HEK293 (cell line): ENCODE data around the gene CDC14C.

ENCODE experiments used
- ZFP3 ChIP-seq: fragments of 450-650 bp; formaldehyde crosslinking; IDR thresholded peaks from 2 replicates; pipeline ENCODE4 v1.5.1; 2016; ENCODE audit warnings: low read depth, missing biosample characterization, missing genetic modification characterization
- ZNF132 ChIP-seq: fragments of 450-650 bp; formaldehyde crosslinking; IDR thresholded peaks from 2 replicates; pipeline ENCODE4 v1.5.1; 2017; ENCODE audit warnings: missing biosample characterization, missing genetic modification characterization, borderline replicate concordance
- ZNF302 ChIP-seq: fragments of 450-650 bp; formaldehyde crosslinking; IDR thresholded peaks from 2 replicates; pipeline ENCODE4 v1.5.1; 2016; ENCODE audit warnings: missing biosample characterization, missing genetic modification characterization, low read depth
- ZNF561 ChIP-seq: fragments of 450-650 bp; IDR thresholded peaks from 2 replicates; pipeline ENCODE4 v1.5.1; 2018; ENCODE audit warnings: missing biosample characterization, missing genetic modification characterization, borderline replicate concordance
- TF ChIP-seq, protein P1 (sequence below): fragments of 450-650 bp; formaldehyde crosslinking; IDR thresholded peaks from 2 replicates; pipeline ENCODE4 v1.5.1; 2016; ENCODE audit warnings: missing biosample characterization, missing genetic modification characterization
- TF ChIP-seq, protein P2 (sequence below): fragments of 450-650 bp; formaldehyde crosslinking; IDR thresholded peaks from 2 replicates; pipeline ENCODE4 v1.5.1; 2016; ENCODE audit warnings: missing biosample characterization, missing genetic modification characterization, low read depth

DNA sequence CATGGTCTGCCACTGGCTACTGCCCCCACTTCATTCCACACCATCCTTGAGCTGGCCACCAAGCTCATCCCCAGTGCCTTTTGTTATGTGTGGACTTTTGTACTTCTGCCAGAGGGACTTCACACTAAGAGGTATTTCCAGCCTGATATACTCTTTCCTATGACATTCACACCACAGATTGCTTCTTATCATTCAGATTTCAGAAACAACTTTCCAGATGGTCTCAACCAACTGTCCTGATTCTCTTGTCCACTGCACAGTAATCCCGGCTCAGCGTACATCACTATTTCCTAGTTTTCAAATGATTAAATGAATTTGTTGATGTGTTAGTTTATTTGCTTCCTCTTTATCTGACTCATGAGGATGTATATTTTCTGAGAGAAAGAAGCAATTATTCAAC, 7.1 kb downstream of the CDC14C start:
- TF ChIP-seq, protein P1, sequence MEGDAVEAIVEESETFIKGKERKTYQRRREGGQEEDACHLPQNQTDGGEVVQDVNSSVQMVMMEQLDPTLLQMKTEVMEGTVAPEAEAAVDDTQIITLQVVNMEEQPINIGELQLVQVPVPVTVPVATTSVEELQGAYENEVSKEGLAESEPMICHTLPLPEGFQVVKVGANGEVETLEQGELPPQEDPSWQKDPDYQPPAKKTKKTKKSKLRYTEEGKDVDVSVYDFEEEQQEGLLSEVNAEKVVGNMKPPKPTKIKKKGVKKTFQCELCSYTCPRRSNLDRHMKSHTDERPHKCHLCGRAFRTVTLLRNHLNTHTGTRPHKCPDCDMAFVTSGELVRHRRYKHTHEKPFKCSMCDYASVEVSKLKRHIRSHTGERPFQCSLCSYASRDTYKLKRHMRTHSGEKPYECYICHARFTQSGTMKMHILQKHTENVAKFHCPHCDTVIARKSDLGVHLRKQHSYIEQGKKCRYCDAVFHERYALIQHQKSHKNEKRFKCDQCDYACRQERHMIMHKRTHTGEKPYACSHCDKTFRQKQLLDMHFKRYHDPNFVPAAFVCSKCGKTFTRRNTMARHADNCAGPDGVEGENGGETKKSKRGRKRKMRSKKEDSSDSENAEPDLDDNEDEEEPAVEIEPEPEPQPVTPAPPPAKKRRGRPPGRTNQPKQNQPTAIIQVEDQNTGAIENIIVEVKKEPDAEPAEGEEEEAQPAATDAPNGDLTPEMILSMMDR = no peak
- TF ChIP-seq, protein P2, sequence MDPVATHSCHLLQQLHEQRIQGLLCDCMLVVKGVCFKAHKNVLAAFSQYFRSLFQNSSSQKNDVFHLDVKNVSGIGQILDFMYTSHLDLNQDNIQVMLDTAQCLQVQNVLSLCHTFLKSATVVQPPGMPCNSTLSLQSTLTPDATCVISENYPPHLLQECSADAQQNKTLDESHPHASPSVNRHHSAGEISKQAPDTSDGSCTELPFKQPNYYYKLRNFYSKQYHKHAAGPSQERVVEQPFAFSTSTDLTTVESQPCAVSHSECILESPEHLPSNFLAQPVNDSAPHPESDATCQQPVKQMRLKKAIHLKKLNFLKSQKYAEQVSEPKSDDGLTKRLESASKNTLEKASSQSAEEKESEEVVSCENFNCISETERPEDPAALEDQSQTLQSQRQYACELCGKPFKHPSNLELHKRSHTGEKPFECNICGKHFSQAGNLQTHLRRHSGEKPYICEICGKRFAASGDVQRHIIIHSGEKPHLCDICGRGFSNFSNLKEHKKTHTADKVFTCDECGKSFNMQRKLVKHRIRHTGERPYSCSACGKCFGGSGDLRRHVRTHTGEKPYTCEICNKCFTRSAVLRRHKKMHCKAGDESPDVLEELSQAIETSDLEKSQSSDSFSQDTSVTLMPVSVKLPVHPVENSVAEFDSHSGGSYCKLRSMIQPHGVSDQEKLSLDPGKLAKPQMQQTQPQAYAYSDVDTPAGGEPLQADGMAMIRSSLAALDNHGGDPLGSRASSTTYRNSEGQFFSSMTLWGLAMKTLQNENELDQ (tag by site-specific recombination) = no peak
- TF ChIP-seq ZNF132 (tag by site-specific recombination) (no peak), ZNF302 (tag by site-specific recombination) (no peak), ZNF561 (no peak), ZFP3 (tag by site-specific recombination) (no peak)
